Omental fat pad (tissue), 4 donors: ENCODE results near the gene PRR19. TPM values are rescaled to one million over a fixed set of nuclear protein-coding genes. Genes with fewer than 3 reads are reported as not detected.

Experiments
- ATAC-seq: fragments of 150-250 bp; one replicate; pipeline ENCODE4 v1.9.1; 2016; ENCODE audit warnings: mild to moderate bottlenecking, moderate library complexity; ENCODE audit not compliant: low FRiP score
- DNase-seq: peaks from one replicate; pipeline ENCODE4 v3.0.0-alpha.2; 2019; ENCODE audit warnings: low spot score
- total RNA-seq, 4 donors: library from RNA; depleted of rRNA; stranded (reverse); fragments of >200 nt; gene quantifications; one replicate each; pipeline ENCODE4 v1.1.0, GENCODE V29; 2016
- TF ChIP-seq, protein P1 (sequence below), 3 donors: fragments of 450-650 bp; IDR thresholded peaks; one replicate each; pipeline ENCODE4 v1.5.1; 2016 to 2017; ENCODE audit warnings: antibody characterized with exemption in 3 of 3, mild to moderate bottlenecking in 3 of 3, moderate library complexity in 2 of 3

The PRR19 gene
- total RNA-seq, 4 donors from 2014 or later, result 0.31 to 0.93 (median 0.72) TPM; not detected in 1

DNA sequence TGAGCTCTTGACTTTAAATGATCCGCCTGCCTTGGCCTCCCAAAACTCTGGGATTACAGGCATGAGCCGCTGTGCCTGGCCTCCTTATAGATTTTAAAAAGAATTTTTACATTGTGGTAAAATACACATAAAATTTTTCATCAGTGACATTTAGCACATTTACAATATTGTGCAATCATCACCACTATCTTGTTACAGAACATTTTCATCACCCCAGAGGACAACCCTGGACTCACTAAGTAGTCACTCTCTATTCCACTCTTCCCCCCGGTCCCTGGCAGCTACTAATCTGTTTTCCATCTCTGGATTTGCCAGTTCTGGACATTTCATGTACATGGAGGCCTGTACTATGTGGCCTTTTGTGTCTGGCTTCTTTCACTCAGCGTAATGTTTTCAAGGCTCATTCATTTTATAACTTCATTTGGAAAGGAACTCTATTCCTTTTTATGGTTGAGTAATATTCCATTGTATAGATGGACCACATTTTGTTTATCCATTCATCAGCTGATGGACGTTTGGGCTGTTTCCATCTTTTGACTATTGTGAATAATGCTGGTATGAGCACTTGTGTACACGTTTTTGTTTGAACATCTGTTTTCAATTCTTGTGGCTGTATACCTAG, 43.4 kb downstream of the PRR19 start:
- TF ChIP-seq, protein P1, sequence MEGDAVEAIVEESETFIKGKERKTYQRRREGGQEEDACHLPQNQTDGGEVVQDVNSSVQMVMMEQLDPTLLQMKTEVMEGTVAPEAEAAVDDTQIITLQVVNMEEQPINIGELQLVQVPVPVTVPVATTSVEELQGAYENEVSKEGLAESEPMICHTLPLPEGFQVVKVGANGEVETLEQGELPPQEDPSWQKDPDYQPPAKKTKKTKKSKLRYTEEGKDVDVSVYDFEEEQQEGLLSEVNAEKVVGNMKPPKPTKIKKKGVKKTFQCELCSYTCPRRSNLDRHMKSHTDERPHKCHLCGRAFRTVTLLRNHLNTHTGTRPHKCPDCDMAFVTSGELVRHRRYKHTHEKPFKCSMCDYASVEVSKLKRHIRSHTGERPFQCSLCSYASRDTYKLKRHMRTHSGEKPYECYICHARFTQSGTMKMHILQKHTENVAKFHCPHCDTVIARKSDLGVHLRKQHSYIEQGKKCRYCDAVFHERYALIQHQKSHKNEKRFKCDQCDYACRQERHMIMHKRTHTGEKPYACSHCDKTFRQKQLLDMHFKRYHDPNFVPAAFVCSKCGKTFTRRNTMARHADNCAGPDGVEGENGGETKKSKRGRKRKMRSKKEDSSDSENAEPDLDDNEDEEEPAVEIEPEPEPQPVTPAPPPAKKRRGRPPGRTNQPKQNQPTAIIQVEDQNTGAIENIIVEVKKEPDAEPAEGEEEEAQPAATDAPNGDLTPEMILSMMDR (IDR thresholded peaks at IDR 0.05), result no peak
- ATAC-seq, result no peak
- no peak for DNase-seq

DNA sequence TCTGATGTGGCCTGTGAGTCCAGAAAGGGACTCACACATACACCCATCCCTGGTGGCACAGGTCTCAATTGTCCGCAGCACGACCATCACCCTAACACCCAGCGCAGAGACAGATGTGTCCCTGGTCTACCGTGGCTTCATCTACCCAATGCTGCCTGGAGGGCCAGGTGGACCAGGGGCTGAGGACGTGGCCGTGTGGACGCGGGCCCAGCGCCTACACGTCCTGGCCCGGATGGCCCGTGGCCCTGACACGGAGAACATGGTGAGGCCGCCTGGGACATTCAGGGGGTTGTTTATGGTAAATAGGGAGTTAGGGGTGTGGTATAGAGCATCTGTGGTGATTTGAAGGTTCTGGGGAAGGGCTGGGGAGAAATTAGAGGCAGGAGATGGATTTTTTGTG, 46.3 kb downstream of the PRR19 start:
- DNase-seq, result no peak
- no peak for ATAC-seq
- TF ChIP-seq, protein P1 (IDR thresholded peaks at IDR 0.05), result no peak

DNA sequence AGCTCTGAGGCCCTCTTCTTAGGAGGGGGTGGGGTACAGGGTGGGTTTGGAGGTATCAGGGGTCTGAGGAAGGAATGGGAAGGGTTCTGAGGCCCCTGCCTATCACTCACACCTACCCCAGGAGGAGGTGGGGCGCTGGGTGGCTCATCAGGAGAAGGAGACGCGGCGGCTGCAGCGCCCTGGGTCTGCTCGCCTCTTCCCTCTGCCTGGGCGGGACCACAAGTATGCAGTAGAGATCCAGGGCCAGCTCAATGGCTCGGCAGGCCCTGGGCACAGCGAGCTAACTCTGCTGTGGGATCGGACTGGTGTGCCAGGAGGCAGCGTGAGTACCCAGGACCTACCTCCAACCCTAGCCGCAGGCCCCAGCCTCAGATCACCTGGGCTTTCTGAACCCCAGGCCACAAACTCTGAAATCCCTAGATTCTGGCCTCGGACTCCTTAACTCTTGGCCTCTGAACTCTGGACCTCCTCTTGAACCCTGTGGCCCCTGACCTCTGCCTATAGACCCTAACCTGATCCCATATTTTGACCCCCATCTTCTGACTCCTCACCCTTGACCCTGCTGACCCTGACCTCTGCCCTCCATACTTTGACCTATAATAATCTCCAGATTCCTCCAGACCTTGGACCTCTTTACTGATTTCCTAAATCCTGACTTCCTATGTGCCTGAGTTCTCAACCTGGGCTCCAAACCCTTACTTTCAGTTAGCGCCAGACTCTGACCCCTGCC, 47.6 kb downstream of the PRR19 start:
- TF ChIP-seq, protein P1 (IDR thresholded peaks at IDR 0.05), result no peak
- no peak for DNase-seq
- no peak for ATAC-seq

DNA sequence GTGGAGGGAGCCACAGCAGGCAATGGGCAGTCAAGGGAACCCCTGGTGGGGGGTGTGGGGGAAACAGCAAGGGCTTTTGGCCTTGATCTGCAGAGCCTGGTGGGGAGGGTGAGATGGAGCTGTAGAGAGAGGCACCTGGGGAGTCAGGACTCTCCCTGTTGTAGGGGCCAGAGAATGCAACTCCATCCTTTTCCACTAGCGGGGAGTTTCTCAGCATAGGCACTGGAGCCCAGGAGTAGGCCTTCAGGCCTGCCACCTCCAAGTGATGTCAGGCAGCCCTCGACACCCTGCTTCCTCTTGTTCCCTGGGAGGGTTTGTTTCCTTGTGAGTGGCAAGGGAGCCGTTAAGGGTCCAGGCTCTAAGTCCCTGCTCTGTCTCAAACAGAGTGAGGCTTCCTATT, 48.5 kb downstream of the PRR19 start:
- DNase-seq, result no peak
- TF ChIP-seq, protein P1 (IDR thresholded peaks at IDR 0.05), result no peak
- no peak for ATAC-seq

DNA sequence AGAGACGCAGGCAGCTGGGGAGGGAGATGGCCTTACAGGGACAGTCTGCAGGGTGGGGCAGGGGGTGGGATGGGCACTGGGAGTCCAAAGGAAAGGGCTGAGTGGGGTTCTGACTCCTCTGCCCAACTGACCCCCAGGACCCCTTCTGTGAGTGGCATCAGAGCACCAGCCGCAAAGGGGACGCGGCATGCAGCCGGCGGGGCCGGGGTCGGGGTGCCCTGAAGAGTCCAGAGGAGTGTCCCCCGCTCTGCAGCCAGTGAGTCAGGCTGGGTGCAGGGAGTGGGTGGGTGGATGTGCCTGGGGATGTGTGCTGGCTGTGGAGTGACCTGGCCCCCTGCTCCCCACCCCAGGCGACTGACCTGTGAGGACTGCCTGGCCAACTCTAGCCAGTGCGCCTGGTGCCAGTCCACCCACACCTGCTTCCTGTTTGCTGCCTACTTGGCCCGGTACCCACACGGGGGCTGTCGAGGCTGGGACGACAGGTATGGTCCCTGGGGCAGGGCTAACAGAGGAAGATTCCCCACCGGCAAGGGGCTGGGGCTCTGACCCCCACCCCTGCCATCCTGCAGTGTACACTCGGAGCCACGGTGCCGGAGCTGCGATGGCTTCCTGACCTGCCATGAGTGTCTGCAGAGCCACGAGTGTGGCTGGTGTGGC, 49.3 kb downstream of the PRR19 start:
- TF ChIP-seq, protein P1 (IDR thresholded peaks at IDR 0.05), result no peak
- DNase-seq, result no peak
- ATAC-seq, result no peak

DNA sequence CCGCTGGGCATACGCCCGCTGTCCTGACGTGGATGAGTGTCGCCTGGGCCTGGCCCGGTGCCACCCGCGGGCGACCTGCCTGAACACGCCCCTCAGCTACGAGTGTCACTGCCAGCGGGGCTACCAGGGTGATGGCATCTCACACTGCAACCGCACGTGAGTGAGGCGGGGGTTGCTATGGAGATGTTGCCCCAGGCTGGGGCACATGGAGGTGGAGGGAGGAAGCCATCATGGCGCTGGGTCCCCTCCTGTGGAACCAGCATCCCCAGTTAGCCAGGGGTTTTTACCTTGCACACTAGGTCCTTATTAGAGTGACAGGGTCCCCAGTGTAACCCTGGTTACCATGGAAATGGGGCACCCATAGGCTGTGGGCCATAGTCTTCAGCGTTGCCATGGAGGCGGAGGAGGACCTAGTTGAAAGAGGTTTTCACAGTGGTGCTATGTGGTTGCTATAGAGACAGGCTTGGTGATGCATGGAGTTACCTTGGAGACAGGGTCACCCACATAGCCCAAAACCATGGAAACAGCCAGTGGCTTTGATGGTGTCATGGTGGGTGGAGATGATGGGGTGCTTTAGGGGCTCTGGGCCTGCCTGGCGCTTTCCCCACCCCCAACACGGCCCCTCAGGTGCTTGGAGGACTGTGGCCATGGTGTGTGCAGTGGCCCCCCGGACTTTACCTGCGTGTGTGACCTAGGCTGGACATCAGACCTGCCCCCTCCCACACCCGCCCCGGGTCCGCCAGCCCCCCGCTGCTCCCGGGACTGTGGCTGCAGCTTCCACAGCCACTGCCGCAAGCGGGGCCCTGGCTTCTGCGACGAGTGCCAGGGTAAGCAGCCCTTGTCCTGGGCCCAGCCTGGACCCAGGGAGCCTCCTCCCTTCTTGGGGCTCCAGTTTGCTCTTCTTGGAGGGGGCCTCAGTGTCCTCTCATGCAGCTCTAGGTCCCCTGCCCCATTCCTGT, 50.6 kb downstream of the PRR19 start:
- TF ChIP-seq, protein P1 (IDR thresholded peaks at IDR 0.05), result no peak
- no peak for ATAC-seq
- no peak for DNase-seq
